Measurements from ENCODE around the gene PXT1.

DNA sequence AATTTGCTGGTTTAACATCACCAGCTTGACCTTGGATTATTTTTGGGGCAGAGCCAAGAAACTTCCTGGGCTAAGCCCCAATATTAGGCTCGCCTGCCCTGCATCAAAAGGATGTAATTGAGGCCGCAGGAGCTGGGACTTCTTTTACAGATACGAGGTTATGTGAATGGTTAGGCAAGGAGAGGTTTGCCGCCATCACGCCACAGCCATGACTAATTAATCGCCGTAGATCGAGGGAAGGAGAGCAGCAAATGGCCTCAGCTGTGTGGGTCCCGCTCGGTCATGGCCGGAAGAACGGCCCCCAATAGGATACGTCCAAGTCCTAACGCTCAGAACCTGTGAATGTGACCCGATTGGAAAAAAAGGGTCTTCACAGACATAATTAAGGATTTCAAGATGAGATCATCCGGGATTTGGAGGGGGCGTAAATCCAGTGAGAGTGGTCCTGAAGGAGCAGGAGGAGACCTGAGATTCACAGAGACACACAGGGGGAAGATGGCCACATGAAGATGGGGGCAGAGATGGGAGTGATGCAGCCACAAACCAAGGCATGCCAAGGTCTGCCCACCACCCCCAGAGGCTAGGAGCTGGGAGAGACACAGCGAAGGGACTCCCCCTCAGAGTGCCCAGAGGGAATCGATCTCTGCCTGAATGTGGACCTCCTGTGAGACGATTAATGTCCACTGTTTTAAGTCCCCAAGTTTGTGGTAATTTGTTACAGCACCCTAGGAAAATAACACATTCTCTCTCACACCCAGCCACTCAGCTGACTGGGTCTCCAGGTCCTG lies 96.0 kb downstream of the PXT1 start:
- TF ChIP-seq, protein P1, sequence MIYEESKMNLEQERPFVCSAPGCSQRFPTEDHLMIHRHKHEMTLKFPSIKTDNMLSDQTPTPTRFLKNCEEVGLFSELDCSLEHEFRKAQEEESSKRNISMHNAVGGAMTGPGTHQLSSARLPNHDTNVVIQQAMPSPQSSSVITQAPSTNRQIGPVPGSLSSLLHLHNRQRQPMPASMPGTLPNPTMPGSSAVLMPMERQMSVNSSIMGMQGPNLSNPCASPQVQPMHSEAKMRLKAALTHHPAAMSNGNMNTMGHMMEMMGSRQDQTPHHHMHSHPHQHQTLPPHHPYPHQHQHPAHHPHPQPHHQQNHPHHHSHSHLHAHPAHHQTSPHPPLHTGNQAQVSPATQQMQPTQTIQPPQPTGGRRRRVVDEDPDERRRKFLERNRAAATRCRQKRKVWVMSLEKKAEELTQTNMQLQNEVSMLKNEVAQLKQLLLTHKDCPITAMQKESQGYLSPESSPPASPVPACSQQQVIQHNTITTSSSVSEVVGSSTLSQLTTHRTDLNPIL (CRISPR knock-in tag; IDR thresholded peaks at IDR 0.05): no peak
- no peak for TF ChIP-seq FOXP1 (CRISPR knock-in tag; IDR thresholded peaks at IDR 0.05)
- TF ChIP-seq LARP7 (IDR thresholded peaks at IDR 0.05): no peak
- no peak for TF ChIP-seq POLR2AphosphoS5 (IDR thresholded peaks at IDR 0.05; ENCODE audit: control insufficient read depth, insufficient read depth, low read depth, low read length)
- no peak for TF ChIP-seq TBL1XR1 (IDR thresholded peaks at IDR 0.05; ENCODE audit: low read length in 2 of 2)
- no peak for TF ChIP-seq CEBPB (tag; IDR thresholded peaks at IDR 0.05)
- no peak for TF ChIP-seq BHLHE40 (IDR thresholded peaks at IDR 0.05; ENCODE audit: low read length)
- no peak for TF ChIP-seq CHD1 (IDR thresholded peaks at IDR 0.05; ENCODE audit: low read length)
- TF ChIP-seq, protein P2, sequence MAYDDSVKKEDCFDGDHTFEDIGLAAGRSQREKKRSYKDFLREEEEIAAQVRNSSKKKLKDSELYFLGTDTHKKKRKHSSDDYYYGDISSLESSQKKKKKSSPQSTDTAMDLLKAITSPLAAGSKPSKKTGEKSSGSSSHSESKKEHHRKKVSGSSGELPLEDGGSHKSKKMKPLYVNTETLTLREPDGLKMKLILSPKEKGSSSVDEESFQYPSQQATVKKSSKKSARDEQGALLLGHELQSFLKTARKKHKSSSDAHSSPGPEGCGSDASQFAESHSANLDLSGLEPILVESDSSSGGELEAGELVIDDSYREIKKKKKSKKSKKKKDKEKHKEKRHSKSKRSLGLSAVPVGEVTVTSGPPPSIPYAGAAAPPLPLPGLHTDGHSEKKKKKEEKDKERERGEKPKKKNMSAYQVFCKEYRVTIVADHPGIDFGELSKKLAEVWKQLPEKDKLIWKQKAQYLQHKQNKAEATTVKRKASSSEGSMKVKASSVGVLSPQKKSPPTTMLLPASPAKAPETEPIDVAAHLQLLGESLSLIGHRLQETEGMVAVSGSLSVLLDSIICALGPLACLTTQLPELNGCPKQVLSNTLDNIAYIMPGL (CRISPR knock-in tag; IDR thresholded peaks at IDR 0.05): no peak
- TF ChIP-seq, protein P3, sequence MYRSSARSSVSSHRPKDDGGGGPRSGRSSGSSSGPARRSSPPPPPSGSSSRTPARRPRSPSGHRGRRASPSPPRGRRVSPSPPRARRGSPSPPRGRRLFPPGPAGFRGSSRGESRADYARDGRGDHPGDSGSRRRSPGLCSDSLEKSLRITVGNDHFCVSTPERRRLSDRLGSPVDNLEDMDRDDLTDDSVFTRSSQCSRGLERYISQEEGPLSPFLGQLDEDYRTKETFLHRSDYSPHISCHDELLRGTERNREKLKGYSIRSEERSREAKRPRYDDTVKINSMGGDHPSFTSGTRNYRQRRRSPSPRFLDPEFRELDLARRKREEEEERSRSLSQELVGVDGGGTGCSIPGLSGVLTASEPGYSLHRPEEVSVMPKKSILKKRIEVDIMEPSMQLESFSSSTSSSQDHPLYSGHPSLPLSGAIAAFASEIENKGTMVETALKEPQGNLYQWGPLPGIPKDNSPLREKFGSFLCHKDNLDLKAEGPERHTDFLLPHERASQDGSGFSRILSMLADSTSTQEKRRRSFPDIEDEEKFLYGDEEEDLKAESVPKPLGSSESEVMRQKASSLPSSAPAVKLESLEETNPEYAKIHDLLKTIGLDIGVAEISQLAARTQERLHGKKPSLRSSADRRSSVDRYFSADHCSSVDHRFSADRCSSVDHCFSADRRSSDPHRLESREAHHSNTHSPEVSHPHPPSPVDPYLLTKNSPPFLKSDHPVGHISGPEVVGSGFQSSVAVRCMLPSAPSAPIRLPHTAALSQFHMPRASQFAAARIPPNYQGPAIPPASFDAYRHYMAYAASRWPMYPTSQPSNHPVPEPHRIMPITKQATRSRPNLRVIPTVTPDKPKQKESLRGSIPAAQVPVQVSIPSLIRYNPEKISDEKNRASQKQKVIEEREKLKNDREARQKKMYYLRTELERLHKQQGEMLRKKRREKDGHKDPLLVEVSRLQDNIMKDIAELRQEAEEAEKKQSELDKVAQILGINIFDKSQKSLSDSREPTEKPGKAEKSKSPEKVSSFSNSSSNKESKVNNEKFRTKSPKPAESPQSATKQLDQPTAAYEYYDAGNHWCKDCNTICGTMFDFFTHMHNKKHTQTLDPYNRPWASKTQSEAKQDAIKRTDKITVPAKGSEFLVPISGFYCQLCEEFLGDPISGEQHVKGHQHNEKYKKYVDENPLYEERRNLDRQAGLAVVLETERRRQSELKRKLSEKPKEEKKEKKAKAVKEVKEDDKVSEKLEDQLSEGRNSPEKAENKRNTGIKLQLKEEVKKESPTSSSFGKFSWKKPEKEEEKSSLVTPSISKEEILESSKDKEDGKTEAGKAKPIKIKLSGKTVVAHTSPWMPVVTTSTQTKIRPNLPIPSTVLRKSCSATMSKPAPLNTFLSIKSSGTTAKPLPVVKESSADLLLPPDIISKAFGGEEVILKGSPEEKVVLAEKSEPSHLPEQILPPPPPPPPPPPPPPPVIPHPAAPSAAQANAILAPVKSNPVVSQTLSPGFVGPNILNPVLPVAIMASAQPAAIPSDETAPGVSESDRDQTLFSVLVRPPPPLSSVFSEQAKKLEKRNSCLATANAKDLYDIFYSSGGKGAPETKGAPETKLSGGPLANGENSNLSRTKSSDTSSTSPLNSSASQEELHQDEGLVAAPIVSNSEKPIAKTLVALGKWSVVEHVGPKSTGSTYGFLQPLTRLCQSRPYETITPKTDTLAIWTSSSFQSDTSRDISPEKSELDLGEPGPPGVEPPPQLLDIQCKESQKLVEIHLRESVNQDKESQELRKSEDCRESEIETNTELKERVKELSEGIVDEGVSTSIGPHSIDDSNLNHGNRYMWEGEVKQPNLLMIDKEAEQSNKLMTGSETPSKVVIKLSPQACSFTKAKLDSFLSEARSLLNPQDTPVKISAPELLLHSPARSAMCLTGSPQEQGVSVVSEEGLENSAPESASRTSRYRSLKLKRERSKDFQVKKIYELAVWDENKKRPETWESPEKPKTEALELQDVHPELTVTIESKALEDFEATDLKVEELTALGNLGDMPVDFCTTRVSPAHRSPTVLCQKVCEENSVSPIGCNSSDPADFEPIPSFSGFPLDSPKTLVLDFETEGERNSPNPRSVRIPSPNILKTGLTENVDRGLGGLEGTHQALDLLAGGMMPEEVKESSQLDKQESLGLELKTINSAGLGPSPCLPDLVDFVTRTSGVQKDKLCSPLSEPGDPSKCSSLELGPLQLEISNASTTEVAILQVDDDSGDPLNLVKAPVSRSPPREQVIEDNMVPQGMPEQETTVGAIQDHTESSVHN (IDR thresholded peaks at IDR 0.05; ENCODE audit: borderline replicate concordance in 1 of 2, low read depth in 1 of 2): no peak
- TF ChIP-seq, protein P4, sequence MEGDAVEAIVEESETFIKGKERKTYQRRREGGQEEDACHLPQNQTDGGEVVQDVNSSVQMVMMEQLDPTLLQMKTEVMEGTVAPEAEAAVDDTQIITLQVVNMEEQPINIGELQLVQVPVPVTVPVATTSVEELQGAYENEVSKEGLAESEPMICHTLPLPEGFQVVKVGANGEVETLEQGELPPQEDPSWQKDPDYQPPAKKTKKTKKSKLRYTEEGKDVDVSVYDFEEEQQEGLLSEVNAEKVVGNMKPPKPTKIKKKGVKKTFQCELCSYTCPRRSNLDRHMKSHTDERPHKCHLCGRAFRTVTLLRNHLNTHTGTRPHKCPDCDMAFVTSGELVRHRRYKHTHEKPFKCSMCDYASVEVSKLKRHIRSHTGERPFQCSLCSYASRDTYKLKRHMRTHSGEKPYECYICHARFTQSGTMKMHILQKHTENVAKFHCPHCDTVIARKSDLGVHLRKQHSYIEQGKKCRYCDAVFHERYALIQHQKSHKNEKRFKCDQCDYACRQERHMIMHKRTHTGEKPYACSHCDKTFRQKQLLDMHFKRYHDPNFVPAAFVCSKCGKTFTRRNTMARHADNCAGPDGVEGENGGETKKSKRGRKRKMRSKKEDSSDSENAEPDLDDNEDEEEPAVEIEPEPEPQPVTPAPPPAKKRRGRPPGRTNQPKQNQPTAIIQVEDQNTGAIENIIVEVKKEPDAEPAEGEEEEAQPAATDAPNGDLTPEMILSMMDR (IDR thresholded peaks at IDR 0.05 in 2 of 3, conservative IDR thresholded peaks at IDR 0.05 in 1 of 3; ENCODE audit: insufficient read depth in 2 of 3, low read depth in 1 of 3, low read length in 3 of 3): no peak
- no peak for TF ChIP-seq ETV5 (CRISPR knock-in tag; IDR thresholded peaks at IDR 0.05; ENCODE audit: low read depth)
- no peak for TF ChIP-seq MECOM (CRISPR knock-in tag; IDR thresholded peaks at IDR 0.05)
